PC-3 (cell line): ENCODE measurements around the gene VIPR2. TPM values are rescaled to one million over a fixed set of nuclear protein-coding genes. Genes with fewer than 3 reads are reported as not detected.
A peak's percentile ranks its signal among the peaks of the same experiment; 100 is the strongest.

ENCODE experiments used
- ATAC-seq: fragments of 200-7000 bp; cut with Tn5 transposase; 2 replicates; pipeline ENCODE4 v1.9.1; 2020; ENCODE audit warnings: mild to moderate bottlenecking, moderate library complexity
- BruUV-seq: library from RNA; stranded (reverse); fragments of 400-500 nt; replicated peaks from 2 replicates; lab custom pipeline; 2021; lab: Mats Ljungman, UMichigan
- CTCF ChIA-PET: fragments of 300-600 bp; sonication (Branson Sonifier 250); formaldehyde crosslinking; loops from one replicate; lab custom pipeline; 2022; ENCODE audit warnings: antibody characterized with exemption; lab: Charles Lee
- POLR2A ChIA-PET: fragments of 300-600 bp; sonication (Branson Sonifier 250); formaldehyde crosslinking; loops from one replicate; lab custom pipeline; 2022; ENCODE audit warnings: antibody characterized with exemption; ENCODE audit not compliant: unreplicated experiment; lab: Charles Lee
- DNase-seq: peaks from one replicate; pipeline ENCODE4 v3.0.0-alpha.2; 2015
- H2AFZ ChIP-seq: fragments of 300-600 bp; sonication (generic); 2 replicates; pipeline ENCODE4 v1.6.0; 2016; ENCODE audit warnings: antibody characterized with exemption, low read length
- H3F3A ChIP-seq: fragments of 300-600 bp; sonication (generic); one replicate; pipeline ENCODE4 v1.6.0; 2017; ENCODE audit warnings: antibody characterized with exemption, low read length, control low read depth, mild to moderate bottlenecking; ENCODE audit not compliant: unreplicated experiment
- H3K27ac ChIP-seq: fragments of 300-600 bp; sonication (generic); 2 replicates; pipeline ENCODE4 v1.5.1; 2016; ENCODE audit warnings: mild to moderate bottlenecking, low read length
- H3K27me3 ChIP-seq: fragments of 300-600 bp; sonication (generic); 2 replicates; pipeline ENCODE4 v1.6.1; 2016; ENCODE audit warnings: low read length, mixed read lengths
- H3K36me3 ChIP-seq: fragments of 300-600 bp; sonication (generic); 2 replicates; pipeline ENCODE4 v1.6.1; 2016; ENCODE audit warnings: low read depth, mixed run types, low read length, mixed read lengths
- H3K4me1 ChIP-seq: fragments of 300-600 bp; sonication (generic); 2 replicates; pipeline ENCODE4 v1.5.1; 2016; ENCODE audit warnings: low read length; ENCODE audit not compliant: insufficient read depth
- H3K4me2 ChIP-seq: fragments of 300-600 bp; sonication (generic); 2 replicates; pipeline ENCODE4 v1.6.0; 2016; ENCODE audit warnings: low read length
- H3K4me3 ChIP-seq: fragments of 300-600 bp; sonication (generic); 2 replicates; pipeline ENCODE4 v1.5.1; 2016; ENCODE audit warnings: mild to moderate bottlenecking, low read length, mixed read lengths
- H3K79me2 ChIP-seq: fragments of 300-600 bp; sonication (generic); 2 replicates; pipeline ENCODE4 v1.6.1; 2017; ENCODE audit warnings: low read length, mixed read lengths
- H3K9ac ChIP-seq: fragments of 300-600 bp; sonication (generic); 2 replicates; pipeline ENCODE4 v1.6.0; 2016; ENCODE audit warnings: mild to moderate bottlenecking, low read length
- H3K9me2 ChIP-seq: fragments of 300-600 bp; sonication (generic); replicated peaks from 2 replicates; pipeline ENCODE4 v1.6.1; 2016; ENCODE audit warnings: mixed run types, low read length, mixed read lengths
- H3K9me3 ChIP-seq: fragments of 300-600 bp; sonication (generic); 2 replicates; pipeline ENCODE4 v1.6.1; 2016; ENCODE audit warnings: low read length, mixed read lengths
- H4K20me1 ChIP-seq: fragments of 300-600 bp; sonication (generic); 2 replicates; pipeline ENCODE4 v1.6.1; 2016; ENCODE audit warnings: low read length, mixed read lengths
- EZH2 ChIP-seq: fragments of 300-600 bp; sonication (generic); IDR thresholded peaks from one replicate; pipeline ENCODE4 v1.6.1; 2017; ENCODE audit warnings: antibody characterized with exemption, mild to moderate bottlenecking, low read length; ENCODE audit not compliant: unreplicated experiment
- EZH2phosphoT487 ChIP-seq: fragments of 300-600 bp; sonication (generic); IDR thresholded peaks from 2 replicates; pipeline ENCODE4 v1.6.1; 2018; ENCODE audit warnings: mild to moderate bottlenecking, antibody characterized with exemption, low read length, borderline replicate concordance
- intact Hi-C: fragments of 100-400 bp; cut with micrococcal nuclease; formaldehyde crosslinking; loops from 2 replicates; pipeline ENCODE4 v1.9.0; 2023
- total RNA-seq: library from RNA; depleted of rRNA; stranded (reverse); fragments of >200 nt; gene quantifications from 2 replicates; pipeline ENCODE4 v1.2.3, GENCODE V29; 2014
- TF ChIP-seq, protein P1 (sequence below): fragments of 300-600 bp; sonication (generic); conservative IDR thresholded peaks from 2 replicates; pipeline ENCODE4 v1.5.1; 2017; ENCODE audit warnings: antibody characterized with exemption, low read depth, mild to moderate bottlenecking, low read length

VIPR2 gene
- total RNA-seq, 1 experiment from 2014 or later: not detected

DNA sequence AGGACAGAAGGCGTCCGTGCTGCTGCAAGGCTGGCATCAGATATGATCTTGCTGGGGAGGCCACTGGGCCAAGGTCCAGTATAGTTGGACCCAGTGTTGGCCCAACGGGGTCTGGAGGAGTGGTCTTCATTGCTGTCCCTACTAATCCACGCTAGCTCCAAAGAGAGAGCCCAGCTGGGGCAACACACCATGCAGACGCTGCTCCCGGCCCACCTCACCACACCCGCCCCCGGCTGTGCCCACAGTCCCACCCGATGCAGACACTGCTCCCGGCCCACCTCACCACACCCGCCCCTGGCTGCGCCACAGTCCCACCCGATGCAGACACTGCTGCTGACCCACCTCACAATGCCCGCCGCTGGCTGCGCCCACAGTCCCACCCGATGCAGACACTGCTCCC lies 121.5 kb downstream of the VIPR2 start:
- Histone ChIP-seq H3K9me2 (no peaks in the 10 kb centered on the region), H4K20me1 (no peaks in the 10 kb centered on the region), H3K9me3 (no peaks in the 10 kb centered on the region), H3K9ac (peak overlapping the region; percentile 64), H3K4me2 (0 out of 2 replicates have a peak overlapping the region, but pooled peaks have one; percentile 70), H3K4me3 (no peak overlapping the region), H2AFZ (no peak overlapping the region), H3K27ac (peak overlapping the region; percentile 81), H3K4me1 (peaks cover 40% of the 10 kb centered on the region), H3K79me2 (no peaks in the 10 kb centered on the region), H3F3A (no peaks in the 10 kb centered on the region), H3K27me3 (no peaks in the 10 kb centered on the region), H3K36me3 (no peaks in the 10 kb centered on the region)
- ATAC-seq (no peak), DNase-seq (no peak)
- ChIA-PET CTCF (no interaction called here), POLR2A (no interaction called here)
- TF ChIP-seq, protein P1, sequence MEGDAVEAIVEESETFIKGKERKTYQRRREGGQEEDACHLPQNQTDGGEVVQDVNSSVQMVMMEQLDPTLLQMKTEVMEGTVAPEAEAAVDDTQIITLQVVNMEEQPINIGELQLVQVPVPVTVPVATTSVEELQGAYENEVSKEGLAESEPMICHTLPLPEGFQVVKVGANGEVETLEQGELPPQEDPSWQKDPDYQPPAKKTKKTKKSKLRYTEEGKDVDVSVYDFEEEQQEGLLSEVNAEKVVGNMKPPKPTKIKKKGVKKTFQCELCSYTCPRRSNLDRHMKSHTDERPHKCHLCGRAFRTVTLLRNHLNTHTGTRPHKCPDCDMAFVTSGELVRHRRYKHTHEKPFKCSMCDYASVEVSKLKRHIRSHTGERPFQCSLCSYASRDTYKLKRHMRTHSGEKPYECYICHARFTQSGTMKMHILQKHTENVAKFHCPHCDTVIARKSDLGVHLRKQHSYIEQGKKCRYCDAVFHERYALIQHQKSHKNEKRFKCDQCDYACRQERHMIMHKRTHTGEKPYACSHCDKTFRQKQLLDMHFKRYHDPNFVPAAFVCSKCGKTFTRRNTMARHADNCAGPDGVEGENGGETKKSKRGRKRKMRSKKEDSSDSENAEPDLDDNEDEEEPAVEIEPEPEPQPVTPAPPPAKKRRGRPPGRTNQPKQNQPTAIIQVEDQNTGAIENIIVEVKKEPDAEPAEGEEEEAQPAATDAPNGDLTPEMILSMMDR: no peak
- TF ChIP-seq EZH2: no peak
- TF ChIP-seq EZH2phosphoT487: no peak
- intact Hi-C loops: no loop called here
- BruUV-seq: no TSS peak

DNA sequence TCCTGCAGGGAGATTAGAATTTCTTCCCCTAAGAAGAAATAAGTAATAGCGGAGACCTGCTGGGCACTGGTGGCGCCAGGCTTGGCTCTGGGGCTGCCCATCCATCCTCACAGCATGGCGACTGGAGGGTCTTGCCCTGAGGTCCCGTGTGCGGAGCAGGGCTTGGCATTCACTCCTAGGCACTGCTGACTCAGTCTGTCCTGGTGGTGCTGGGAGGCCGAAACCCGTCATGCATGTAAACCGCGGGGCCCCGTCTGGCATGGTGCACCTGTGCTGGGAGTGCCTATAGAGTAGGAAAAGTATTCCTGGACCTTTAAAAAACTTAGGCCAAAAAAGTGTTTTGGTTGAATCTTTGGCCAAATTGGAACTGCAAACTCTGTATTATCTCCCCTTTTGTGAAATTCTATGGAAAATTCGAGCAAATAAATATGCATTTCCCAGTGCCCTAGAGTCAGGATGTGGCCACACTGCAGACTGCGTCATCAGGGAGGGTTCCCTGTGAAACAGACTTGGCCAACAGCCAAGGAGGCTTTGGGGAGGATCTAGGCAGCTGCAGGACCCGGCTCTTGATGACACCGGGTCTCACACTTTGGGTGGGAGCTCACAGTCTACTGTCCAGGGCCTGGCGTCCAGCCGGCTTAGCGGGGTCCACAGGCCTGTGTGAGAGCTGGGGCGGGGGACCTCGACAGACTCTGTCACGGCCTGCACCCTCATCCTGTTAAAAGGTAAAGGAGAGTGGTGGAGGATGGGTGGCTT lies 122.3 kb downstream of the VIPR2 start:
- Histone ChIP-seq H3K27ac (peak overlapping the region; percentile 81), H3K36me3 (no peaks in the 10 kb centered on the region), H3K4me3 (no peak overlapping the region), H2AFZ (peak overlapping the region; percentile 31), H3K4me1 (peaks cover 32% of the 10 kb centered on the region), H3K79me2 (no peaks in the 10 kb centered on the region), H3K9me3 (no peaks in the 10 kb centered on the region), H3K9ac (peak overlapping the region; percentile 64), H3K9me2 (no peaks in the 10 kb centered on the region), H4K20me1 (no peaks in the 10 kb centered on the region), H3F3A (no peaks in the 10 kb centered on the region), H3K27me3 (no peaks in the 10 kb centered on the region), H3K4me2 (peak overlapping the region; percentile 70)
- intact Hi-C loops: no loop called here
- no TSS peak for BruUV-seq
- ATAC-seq (peak; percentile 74), DNase-seq (peak; percentile 85)
- POLR2A ChIA-PET: no interaction called here
- TF ChIP-seq, protein P1: no peak
- no peak for TF ChIP-seq EZH2
- no peak for TF ChIP-seq EZH2phosphoT487
- CTCF ChIA-PET: interaction anchor here (0.6 kb wide), 1 partner anchor 373 kb away, joined by 4 read pairs; no protein-coding TSS in a partner anchor

DNA sequence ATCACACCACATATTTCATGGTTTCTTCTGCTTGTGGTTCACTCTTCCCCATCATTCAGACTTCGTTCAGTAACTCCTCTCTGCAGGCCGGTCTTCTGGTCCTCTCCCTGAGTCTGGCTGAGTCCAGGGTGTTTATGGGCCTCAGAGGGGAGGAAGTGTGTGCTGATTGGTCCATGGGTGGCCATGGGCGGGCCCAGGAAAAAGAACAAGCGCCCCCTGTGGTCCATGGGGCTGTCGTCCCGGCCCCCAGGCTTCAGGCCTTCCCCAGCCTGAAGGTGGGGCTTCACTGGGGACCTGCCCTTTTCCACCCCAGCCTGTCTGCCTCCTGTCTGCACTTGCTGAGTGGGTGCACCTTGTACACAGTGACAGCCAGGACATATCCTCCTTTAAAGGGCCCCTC lies 123.7 kb downstream of the VIPR2 start:
- TF ChIP-seq EZH2phosphoT487 (no peak), EZH2 (no peak)
- TF ChIP-seq, protein P1: no peak
- Histone ChIP-seq H3K9me3 (no peaks in the 10 kb centered on the region), H3K4me1 (peaks cover 25% of the 10 kb centered on the region), H3K27me3 (no peaks in the 10 kb centered on the region), H3K9me2 (no peaks in the 10 kb centered on the region), H3K79me2 (no peaks in the 10 kb centered on the region), H3K4me2 (no peak overlapping the region), H2AFZ (no peak overlapping the region), H3K9ac (no peak overlapping the region), H4K20me1 (no peaks in the 10 kb centered on the region), H3K36me3 (no peaks in the 10 kb centered on the region), H3K4me3 (no peak overlapping the region), H3F3A (no peaks in the 10 kb centered on the region), H3K27ac (no peak overlapping the region)
- intact Hi-C loops: no loop called here
- no TSS peak for BruUV-seq
- ChIA-PET CTCF (no interaction called here), POLR2A (interaction anchor here (0.6 kb wide), 1 partner anchor 46 kb away, joined by 5 read pairs; no protein-coding TSS in a partner anchor)
- ATAC-seq: no peak
- DNase-seq: no peak
